ENCODE measurements around the gene RXRG. TPM values are rescaled to one million over a fixed set of nuclear protein-coding genes. Genes with fewer than 3 reads are reported as not detected.
"Not testable (repeated sequence)": the region's sequence is repeated elsewhere in the genome, so short reads cannot be mapped to it uniquely, and the experiment has no call there.

Gene RXRG
- polyA plus RNA-seq (ENCODE audit: insufficient read length): 51.3 TPM

- DNase-seq: no peak
Measured at GRCh38 chr1:165444897-165445370, at the start of gene RXRG. Gene RXRG (minus strand): TSS chr1:165445126. CDS start chr1:165444893, 233 bp downstream.

GRCh38 chr1:165492845-165493373 is 48.0 kb upstream of the RXRG start:
- DNase-seq: no peak

GRCh38 chr1:165490175-165490574 is 45.2 kb upstream of the RXRG start:
- no peak for DNase-seq

GRCh38 chr1:165487921-165488320 is 43.0 kb upstream of the RXRG start:
- DNase-seq: no peak

GRCh38 chr1:165486663-165487062 is 41.7 kb upstream of the RXRG start:
- DNase-seq: peak; percentile 83

- no peak for DNase-seq
Measured at GRCh38 chr1:165485716-165486115, 40.8 kb upstream of the RXRG start.

GRCh38 chr1:165484532-165484931 is 39.6 kb upstream of the RXRG start:
- no peak for DNase-seq

GRCh38 chr1:165483412-165483811 is 38.5 kb upstream of the RXRG start:
- DNase-seq: no peak

GRCh38 chr1:165481820-165482532 is 37.0 kb upstream of the RXRG start:
- peak; percentile 80 for DNase-seq

- no peak for DNase-seq
Measured at GRCh38 chr1:165476776-165477175, 31.9 kb upstream of the RXRG start.

GRCh38 chr1:165474196-165474595 is 29.3 kb upstream of the RXRG start:
- DNase-seq: no peak

GRCh38 chr1:165473081-165473480 is 28.2 kb upstream of the RXRG start:
- no peak for DNase-seq

GRCh38 chr1:165468726-165469249 is 23.9 kb upstream of the RXRG start:
- no peak for DNase-seq

- DNase-seq: no peak
Measured at GRCh38 chr1:165468253-165468652, 23.3 kb upstream of the RXRG start.

- DNase-seq: no peak
Measured at GRCh38 chr1:165467706-165468105, 22.8 kb upstream of the RXRG start.

- no peak for DNase-seq
Measured at GRCh38 chr1:165463978-165464377, 19.1 kb upstream of the RXRG start.

- DNase-seq: not testable (repeated sequence)
Measured at GRCh38 chr1:165459683-165460082, 14.8 kb upstream of the RXRG start.

- DNase-seq: no peak
Measured at GRCh38 chr1:165456861-165457260, 11.9 kb upstream of the RXRG start.

- no peak for DNase-seq
Measured at GRCh38 chr1:165456114-165456513, 11.2 kb upstream of the RXRG start.

GRCh38 chr1:165455111-165455510 is 10.2 kb upstream of the RXRG start:
- no peak for DNase-seq

GRCh38 chr1:165454091-165454610 is 9.2 kb upstream of the RXRG start:
- DNase-seq: no peak

GRCh38 chr1:165452336-165453130 is 7.6 kb upstream of the RXRG start:
- DNase-seq: peak; percentile 48

GRCh38 chr1:165451691-165452090 is 6.8 kb upstream of the RXRG start:
- no peak for DNase-seq

All from hindlimb muscle (tissue), 1 donor.